DMS53 treated with DMSO at 0.1 percent for 48 hours (cell line): ENCODE results near the gene RAB26.

ENCODE experiments used
- DNase-seq: peaks from one replicate; lab custom pipeline; 2025; ENCODE audit not compliant: unreplicated experiment; lab: John Stamatoyannopoulos, UW

Gene RAB26

DNA sequence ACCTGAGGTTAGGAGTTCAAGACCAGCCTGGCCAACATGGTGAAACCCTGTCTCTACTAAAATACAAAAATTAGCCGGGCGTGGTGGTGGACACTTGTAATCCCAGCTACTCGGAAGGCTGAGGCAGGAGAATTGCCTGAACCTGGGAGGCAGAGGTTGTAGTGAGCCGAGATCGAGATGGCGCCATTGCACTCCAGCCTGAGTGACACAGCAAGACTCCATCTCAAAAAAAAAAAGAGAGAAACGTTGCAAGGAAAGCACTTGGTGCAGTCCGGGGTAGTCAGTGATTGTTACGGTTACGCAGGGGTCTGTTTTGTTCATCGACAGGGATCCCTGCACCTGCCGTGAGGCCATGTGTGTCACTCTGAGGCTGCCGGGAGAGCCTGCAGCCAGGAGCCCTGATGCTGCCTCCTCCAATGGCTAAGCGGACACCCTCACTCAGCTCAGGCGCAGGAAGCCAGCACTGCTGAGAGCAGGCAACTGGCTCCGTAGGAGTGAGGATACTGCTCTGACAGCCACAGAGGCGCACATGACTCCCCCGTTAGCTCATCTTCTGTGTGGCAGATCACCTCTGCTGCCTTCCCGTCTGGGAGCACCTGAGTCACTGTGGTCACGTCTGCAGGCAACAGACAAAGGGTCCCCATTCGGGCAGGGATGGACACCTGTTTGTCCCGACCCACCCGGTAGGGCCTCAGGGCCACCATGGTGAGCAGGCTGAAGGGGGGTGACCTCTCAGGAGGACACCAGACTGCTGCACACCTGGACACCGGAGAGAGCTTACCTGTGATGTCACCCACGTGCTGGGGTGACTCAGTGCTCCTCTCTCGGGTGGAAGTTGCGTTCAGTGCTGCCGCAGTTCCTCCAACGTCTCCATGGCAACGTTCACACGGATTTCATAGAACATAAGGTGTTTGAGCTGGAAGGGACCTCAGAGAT, 5.2 kb upstream of the RAB26 start:
- peak; percentile 35 for DNase-seq

GRCh38 chr16:2143878-2144485, 4.4 kb upstream of the RAB26 start:
- DNase-seq = no peak

DNA sequence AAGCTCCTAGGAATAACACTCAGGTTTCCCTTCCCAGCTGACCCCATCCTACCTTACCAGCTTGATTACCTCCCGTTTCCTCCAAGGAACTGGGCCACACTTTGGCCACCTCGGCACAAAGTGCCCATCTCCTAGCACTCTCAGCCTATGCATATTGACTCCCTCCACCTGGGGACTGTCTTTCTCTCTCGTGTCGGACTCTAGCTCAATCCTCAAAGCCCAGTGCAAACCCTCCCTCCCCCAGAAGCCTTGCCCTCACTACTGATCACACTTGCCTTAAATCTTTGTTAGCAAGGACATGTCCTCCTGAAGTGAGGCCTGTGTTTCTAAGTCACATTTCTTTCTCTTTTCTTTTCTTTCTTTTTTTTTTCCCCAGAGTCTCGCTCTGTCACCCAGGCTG, 2.6 kb upstream of the RAB26 start:
- DNase-seq = no peak

- no peak for DNase-seq
Measured at GRCh38 chr16:2147378-2147777, 1.0 kb upstream of the RAB26 start.

DNA sequence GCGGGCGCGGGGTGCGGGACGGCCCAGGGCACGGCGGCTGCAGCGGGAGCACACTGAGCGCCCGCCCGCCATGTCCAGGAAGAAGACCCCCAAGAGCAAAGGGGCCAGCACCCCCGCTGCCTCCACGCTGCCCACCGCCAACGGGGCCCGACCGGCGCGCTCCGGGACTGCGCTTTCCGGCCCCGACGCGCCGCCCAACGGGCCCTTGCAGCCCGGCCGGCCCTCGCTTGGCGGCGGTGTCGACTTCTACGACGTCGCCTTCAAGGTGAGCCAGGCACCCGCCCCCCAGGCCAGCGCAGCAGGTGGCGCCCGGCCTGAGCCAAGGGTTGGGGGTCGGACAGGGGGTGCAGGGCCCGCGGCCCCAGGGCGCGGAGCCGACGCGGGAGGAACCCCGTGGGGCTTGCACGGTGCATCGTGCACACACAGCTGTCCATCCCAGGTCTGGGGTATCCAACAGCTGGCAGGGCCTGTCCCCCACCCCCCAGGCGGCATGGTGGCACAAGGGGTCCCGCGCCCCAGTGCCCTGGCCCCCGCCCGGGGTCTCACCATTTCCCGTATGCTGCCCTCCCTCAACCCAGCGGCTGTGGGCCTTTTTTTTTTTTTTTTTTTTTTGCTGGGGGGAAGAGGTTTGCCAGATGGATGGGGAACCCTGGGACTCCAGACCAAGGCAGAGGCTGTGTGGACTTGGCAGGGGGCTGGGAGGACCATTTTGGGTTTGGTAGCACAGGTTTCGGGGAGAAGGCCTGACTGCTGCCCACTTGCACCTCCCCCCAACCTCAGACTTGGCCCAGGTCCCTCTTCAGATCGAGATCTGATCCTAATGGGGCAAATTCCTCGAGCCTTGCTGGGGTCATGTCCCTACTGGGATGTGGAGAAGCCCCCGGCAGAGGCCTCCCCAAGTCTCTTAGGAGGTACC, 547 bp downstream of the RAB26 start:
- DNase-seq = peak; percentile 15

DNA sequence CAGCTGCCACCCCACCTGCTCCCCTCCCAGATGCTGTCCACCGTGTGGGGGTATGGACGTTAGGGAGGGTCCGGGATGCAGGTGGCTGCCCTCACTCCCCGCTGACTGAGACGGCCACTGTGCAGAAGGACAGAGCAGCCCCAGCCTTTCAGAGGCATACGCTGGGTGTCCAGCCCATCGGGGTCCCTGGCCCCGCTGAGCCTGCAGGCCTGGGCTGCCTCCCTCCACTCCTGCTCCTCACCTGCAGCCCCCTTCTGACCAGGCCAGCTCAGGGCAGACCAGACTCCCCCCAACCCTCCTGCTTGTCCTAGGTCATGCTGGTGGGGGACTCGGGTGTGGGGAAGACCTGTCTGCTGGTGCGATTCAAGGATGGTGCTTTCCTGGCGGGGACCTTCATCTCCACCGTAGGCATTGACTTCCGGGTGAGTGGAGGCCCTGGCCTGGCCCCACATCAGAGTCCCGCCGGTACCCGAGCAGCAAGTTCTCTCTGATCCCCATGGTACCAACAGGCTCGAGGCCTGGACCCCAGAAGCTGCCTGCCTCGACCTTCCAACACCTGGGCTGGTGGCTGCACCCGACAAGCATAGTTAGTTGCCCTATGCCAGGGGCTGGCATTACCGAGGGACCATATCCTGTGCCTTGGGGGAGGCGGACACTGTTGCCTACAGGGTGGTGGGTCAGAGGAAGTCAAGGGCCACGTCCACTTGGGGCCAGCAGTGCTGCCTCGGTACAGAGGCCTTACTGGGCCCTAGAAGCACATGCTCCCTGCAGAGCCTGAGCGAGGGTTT, 1.4 kb downstream of the RAB26 start:
- DNase-seq = no peak

- peak; percentile 36 for DNase-seq
Measured at GRCh38 chr16:2150418-2151187, 2.2 kb downstream of the RAB26 start.

GRCh38 chr16:2151188-2152091, 3.0 kb downstream of the RAB26 start:
- no peak for DNase-seq

DNA sequence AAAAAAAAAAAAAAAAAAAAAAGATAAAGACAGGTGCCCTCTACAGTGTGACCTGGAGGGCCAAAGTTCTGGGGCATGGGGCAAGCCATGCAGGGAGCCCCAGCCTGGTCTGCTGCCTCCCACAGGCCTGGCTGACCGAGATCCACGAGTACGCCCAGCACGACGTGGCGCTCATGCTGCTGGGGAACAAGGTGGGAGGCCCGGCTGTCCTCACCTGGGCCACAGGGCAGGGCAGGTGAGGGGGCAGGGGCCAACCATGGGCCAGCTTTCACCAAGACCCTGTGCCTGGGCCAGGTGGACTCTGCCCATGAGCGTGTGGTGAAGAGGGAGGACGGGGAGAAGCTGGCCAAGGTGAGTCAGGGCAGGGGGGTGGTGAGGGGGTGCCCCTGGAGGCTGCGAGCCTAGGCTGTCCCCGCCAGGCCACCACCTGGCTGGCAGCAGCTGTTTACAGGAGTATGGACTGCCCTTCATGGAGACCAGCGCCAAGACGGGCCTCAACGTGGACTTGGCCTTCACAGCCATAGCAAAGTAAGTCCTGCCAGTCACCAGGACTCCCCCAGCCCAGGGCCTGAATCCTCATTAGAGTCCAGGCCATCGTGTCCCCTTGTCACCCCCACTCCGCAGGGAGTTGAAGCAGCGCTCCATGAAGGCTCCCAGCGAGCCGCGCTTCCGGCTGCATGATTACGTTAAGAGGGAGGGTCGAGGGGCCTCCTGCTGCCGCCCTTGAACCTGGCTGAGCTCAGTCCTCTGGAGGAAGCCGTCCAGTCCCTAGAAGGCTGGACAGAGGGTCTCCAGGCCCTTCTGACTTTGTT, 4.5 kb downstream of the RAB26 start:
- DNase-seq = peak; percentile 9

- DNase-seq = no peak
Measured at GRCh38 chr16:2154533-2155090, 6.2 kb downstream of the RAB26 start.

GRCh38 chr16:2155091-2155950, 6.9 kb downstream of the RAB26 start, which contains the start of gene TRAF7:
TSS of gene TRAF7 (plus strand) at chr16:2155782. CDS start at chr16:2163921, 8,139 bp downstream.
- peak; percentile 97 for DNase-seq

DNA sequence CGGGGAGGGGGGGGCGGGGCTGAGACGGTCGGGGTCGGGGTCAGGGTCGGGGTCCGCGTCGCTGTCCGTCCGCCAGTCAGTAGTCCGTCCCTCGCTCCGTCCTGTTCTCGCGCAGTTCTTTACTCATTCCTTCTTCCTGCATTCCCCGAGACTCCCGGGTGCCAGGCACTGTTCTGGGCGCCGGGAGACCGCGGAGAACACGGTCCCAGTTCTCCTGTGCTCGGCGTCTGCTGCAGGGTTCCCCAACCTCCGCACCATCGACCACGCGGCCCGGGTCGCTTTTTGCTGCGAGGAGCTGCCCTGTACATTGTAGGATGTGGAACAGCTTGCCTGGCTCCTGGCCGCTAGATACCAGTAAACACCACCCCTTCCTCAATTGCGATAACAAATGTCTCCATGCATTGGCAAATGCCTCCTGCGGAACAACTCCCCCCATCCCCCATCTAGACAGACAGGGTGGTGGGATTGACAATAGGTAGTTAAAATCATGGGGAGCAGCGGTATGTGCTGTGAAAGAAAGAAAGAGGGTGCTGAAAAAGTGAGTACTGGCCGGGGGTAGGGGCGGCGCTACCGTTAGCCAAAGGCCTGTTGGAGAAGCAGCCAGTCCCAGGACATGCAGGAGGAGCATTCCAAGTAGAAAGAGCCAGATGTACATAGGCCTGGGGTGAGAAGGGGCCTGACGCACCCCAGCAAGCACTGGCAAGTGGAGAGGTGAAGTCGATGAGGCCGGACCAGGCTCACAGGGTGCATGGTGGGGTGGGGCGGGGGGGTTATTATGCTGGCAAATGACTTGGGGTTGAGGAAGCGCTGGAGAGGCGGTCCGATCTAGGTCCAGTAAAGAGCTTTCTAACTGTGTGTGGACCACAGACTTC, 7.8 kb downstream of the RAB26 start:
- DNase-seq = no peak

GRCh38 chr16:2156849-2157224, 8.4 kb downstream of the RAB26 start:
- DNase-seq = no peak

DNA sequence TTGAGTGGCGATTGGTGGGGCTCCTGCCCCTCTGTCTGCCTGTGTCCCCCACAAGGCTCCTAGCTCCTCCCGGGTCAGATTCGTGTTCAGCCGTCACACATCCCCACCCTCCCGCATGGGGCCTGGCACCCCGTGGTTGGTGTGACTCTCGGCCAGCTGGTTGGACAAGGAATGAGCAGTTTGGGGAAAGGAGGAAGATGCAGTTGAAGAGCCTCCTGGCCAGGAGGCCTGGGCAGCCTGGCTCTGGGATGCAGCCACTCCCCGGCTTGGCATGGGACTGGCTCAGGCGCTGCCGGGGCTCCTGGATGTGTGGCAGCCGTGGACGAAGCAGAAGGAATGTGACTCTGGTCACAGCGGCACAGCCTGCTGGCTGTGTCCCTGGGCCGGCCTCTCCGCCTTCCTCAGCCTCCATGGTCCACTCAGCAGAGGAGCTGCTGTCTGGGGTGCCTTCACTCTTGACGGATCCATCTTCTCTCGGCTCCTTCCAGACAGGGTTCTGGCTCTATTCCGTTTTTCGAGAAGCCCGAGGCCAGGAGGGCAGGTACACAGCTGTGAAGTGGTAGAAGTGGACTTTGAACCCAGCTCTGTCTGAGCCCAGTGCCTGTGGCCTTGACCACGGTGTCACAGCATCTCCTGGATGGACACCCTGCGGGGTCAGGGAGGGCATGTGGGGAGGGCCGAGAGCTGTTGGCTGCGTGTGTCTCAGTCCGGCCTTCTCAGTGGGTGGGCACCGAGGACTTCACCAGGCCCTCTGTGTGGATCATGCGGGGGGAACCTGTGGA, 9.2 kb downstream of the RAB26 start:
- no peak for DNase-seq

DNA sequence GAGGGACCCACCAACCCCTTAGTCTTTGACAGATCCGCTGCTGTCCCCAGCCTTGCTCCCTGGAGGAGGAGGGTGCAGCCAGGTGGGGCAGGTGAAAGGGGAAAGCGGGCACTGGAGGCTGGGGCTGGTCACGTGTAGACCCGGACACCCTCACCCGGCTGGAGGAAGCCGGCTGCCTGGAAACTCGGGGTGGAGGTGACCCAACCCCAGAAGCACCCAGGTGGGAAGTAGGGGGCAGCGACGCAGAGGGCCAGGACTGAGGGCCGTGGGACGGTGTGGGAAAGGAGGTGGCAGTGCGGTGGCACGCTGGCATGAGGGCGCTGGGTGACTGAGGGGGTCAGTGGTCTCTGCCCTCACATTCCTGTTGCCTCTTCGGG, 9.8 kb downstream of the RAB26 start:
- no peak for DNase-seq
